Activated naive CD8-positive, alpha-beta T cell treated with anti-CD3 and anti-CD28 coated beads, Interleukin-2, amount 50 U/mL, for 16 hours (primary cell): ENCODE data around the gene GPR12.

Source experiments
- DNase-seq: peaks from one replicate; pipeline ENCODE4 v3.0.0-alpha.2; 2020; ENCODE audit warnings: low read depth, low spot score

Gene GPR12

GRCh38 chr13:26759907-26760831 lies at the start of gene GPR12:
Gene GPR12, minus strand, starts transcription at chr13:26760786. Its CDS starts 959 bp downstream, at chr13:26759827.
- no peak for DNase-seq

GRCh38 chr13:26810095-26810494 lies 49.5 kb upstream of the GPR12 start:
- no peak for DNase-seq

- DNase-seq, result no peak
These were observed 46.3 kb upstream of the GPR12 start for GRCh38 chr13:26806891-26807290.

- DNase-seq, result no peak
These were observed 27.4 kb upstream of the GPR12 start for GRCh38 chr13:26787961-26788360.

GRCh38 chr13:26786651-26787295 lies 26.2 kb upstream of the GPR12 start:
- no peak for DNase-seq

- DNase-seq, result peak; percentile 9
These were observed 25.4 kb upstream of the GPR12 start for GRCh38 chr13:26785838-26786630.

- DNase-seq, result no peak
These were observed 24.4 kb upstream of the GPR12 start for GRCh38 chr13:26784704-26785639.

- no peak for DNase-seq
These were observed 19.8 kb upstream of the GPR12 start for GRCh38 chr13:26780411-26780810.

- DNase-seq, result no peak
These were observed 18.7 kb upstream of the GPR12 start for GRCh38 chr13:26779321-26779720.

GRCh38 chr13:26772531-26772930 lies 11.9 kb upstream of the GPR12 start:
- no peak for DNase-seq

- no peak for DNase-seq
These were observed 11.2 kb upstream of the GPR12 start for GRCh38 chr13:26771796-26772195.

GRCh38 chr13:26762745-26763345 lies 2.3 kb upstream of the GPR12 start:
- no peak for DNase-seq

- no peak for DNase-seq
These were observed 421 bp upstream of the GPR12 start for GRCh38 chr13:26760832-26761582.

GRCh38 chr13:26759249-26759906 lies 1.2 kb downstream of the GPR12 start:
- no peak for DNase-seq

GRCh38 chr13:26758496-26759157 lies 2.0 kb downstream of the GPR12 start:
- no peak for DNase-seq

GRCh38 chr13:26756961-26757360 lies 3.6 kb downstream of the GPR12 start:
- no peak for DNase-seq

GRCh38 chr13:26752671-26753070 lies 7.9 kb downstream of the GPR12 start:
- no peak for DNase-seq

GRCh38 chr13:26749905-26750304 lies 10.7 kb downstream of the GPR12 start:
- DNase-seq, result no peak

- no peak for DNase-seq
These were observed 11.3 kb downstream of the GPR12 start for GRCh38 chr13:26749285-26749684.
